HFFc6 (cell line): ENCODE data around the gene C15orf39. TPM values are rescaled to one million over a fixed set of nuclear protein-coding genes. Genes with fewer than 3 reads are reported as not detected.

ENCODE experiments used
- DNase-seq: peaks from one replicate; pipeline ENCODE4 v3.0.0-alpha.2; 2018
- H3K27ac Mint-ChIP-seq: 2 replicates; pipeline ENCODE4 v1.8.0; 2020; ENCODE audit warnings: mild to moderate bottlenecking, mixed read lengths
- H3K27me3 Mint-ChIP-seq: 2 replicates; pipeline ENCODE4 v1.8.0; 2021; ENCODE audit warnings: mild to moderate bottlenecking, moderate library complexity, mixed read lengths; ENCODE audit not compliant: insufficient read depth
- H3K36me3 Mint-ChIP-seq: 2 replicates; pipeline ENCODE4 v1.8.0; 2021; ENCODE audit warnings: low read depth, mixed read lengths
- H3K4me1 Mint-ChIP-seq: 2 replicates; pipeline ENCODE4 v1.8.0; 2020; ENCODE audit warnings: low read depth, mixed read lengths
- H3K4me3 Mint-ChIP-seq: 2 replicates; pipeline ENCODE4 v1.8.0; 2020; ENCODE audit warnings: mild to moderate bottlenecking, moderate library complexity, mixed read lengths
- H3K9me3 Mint-ChIP-seq: 2 replicates; pipeline ENCODE4 v1.8.0; 2020; ENCODE audit warnings: mild to moderate bottlenecking, mixed read lengths
- CTCF ChIP-seq: fragments of 200-600 bp; sonication (generic); IDR thresholded peaks from 2 replicates; pipeline ENCODE4 v1.5.0; 2021; ENCODE audit warnings: antibody characterized with exemption, mild to moderate bottlenecking
- total RNA-seq, 6 experiments: library from RNA; stranded (reverse); fragmentation: NEBNext Ultra II Directional; extraction: Animal tissue kit (Norgen Biotek cat#: 25700); gene quantifications; 2 replicates in 1 of 6; 3 replicates in 5 of 6; pipeline ENCODE4 v1.2.3, GENCODE V29; 2021

C15orf39 gene
- total RNA-seq, 6 experiments from 2014 or later, result 8.8 to 14.8 (median 12.0) TPM

- no peak overlapping the region for H3K27ac Mint-ChIP-seq
- H3K36me3 Mint-ChIP-seq, result no peaks in the 10 kb centered on the region
- peaks cover 30% of the 10 kb centered on the region for H3K4me1 Mint-ChIP-seq
- H3K9me3 Mint-ChIP-seq, result no peaks in the 10 kb centered on the region
- TF ChIP-seq CTCF, result no peak
- no peak for DNase-seq
- no peak overlapping the region for H3K4me3 Mint-ChIP-seq
- peaks cover 7% of the 10 kb centered on the region for H3K27me3 Mint-ChIP-seq
Observed at GRCh38 chr15:75200391-75200764, 1.3 kb upstream of the C15orf39 start.

GRCh38 chr15:75200765-75201615 is 692 bp upstream of the C15orf39 start:
- Mint-ChIP-seq H3K27me3 (peaks cover 7% of the 10 kb centered on the region), H3K36me3 (no peaks in the 10 kb centered on the region), H3K4me1 (peaks cover 30% of the 10 kb centered on the region), H3K4me3 (peak overlapping the region; percentile 90), H3K27ac (peak overlapping the region; percentile 77), H3K9me3 (no peaks in the 10 kb centered on the region)
- no peak for DNase-seq
- TF ChIP-seq CTCF, result no peak

- peak; percentile 76 for TF ChIP-seq CTCF
- H3K27me3 Mint-ChIP-seq, result peaks cover 2% of the 10 kb centered on the region
- no peaks in the 10 kb centered on the region for H3K36me3 Mint-ChIP-seq
- DNase-seq, result peak; percentile 80
- H3K27ac Mint-ChIP-seq, result peak overlapping the region; percentile 89
- peak overlapping the region; percentile 90 for H3K4me3 Mint-ChIP-seq
- H3K4me1 Mint-ChIP-seq, result peaks cover 30% of the 10 kb centered on the region
- no peaks in the 10 kb centered on the region for H3K9me3 Mint-ChIP-seq
Observed at GRCh38 chr15:75202251-75203016, 752 bp downstream of the C15orf39 start.

GRCh38 chr15:75203017-75203907 is 1.6 kb downstream of the C15orf39 start:
- Mint-ChIP-seq H3K27me3 (peaks cover 2% of the 10 kb centered on the region), H3K36me3 (no peaks in the 10 kb centered on the region), H3K4me1 (peaks cover 30% of the 10 kb centered on the region), H3K27ac (peak overlapping the region; percentile 89), H3K4me3 (peak overlapping the region; percentile 90), H3K9me3 (no peaks in the 10 kb centered on the region)
- no peak; the same call in 1 of the 2 replicates for TF ChIP-seq CTCF
- peak; percentile 3 for DNase-seq

- Mint-ChIP-seq H3K36me3 (peaks cover under 1% of the 10 kb centered on the region; the same call in 1 of the 2 replicates), H3K27ac (peak overlapping the region; percentile 78; the same call in 1 of the 2 replicates), H3K4me1 (peaks cover 30% of the 10 kb centered on the region), H3K9me3 (no peaks in the 10 kb centered on the region), H3K4me3 (peak overlapping the region; percentile 90), H3K27me3 (peaks cover 2% of the 10 kb centered on the region)
- no peak for DNase-seq
- no peak for TF ChIP-seq CTCF
Observed at GRCh38 chr15:75203908-75204263, 2.2 kb downstream of the C15orf39 start.
